Stomach (tissue), 9 donors: Measurements from ENCODE around the gene MESP2. TPM values are rescaled to one million over a fixed set of nuclear protein-coding genes. Genes with fewer than 3 reads are reported as not detected.
A peak's percentile ranks its signal among the peaks of the same experiment; 100 is the strongest.

Experiments used
- DNase-seq, 2 donors: peaks; one replicate each; pipeline versions ENCODE4 v3.0.0 to v3.0.0-alpha.2; 2013 to 2019
- H3K27ac ChIP-seq, 5 donors: fragments of 200-600 bp in 4 of 5; sonication (generic) in 4 of 5; one replicate each; pipeline ENCODE4 v1.5.1; 2013 to 2019; ENCODE audit warnings: mild to moderate bottlenecking in 1 of 5, moderate library complexity in 1 of 5
- H3K27me3 ChIP-seq, 3 donors: fragments of 200-600 bp; sonication (generic); one replicate each; pipeline ENCODE4 v1.5.1; 2017 to 2019; ENCODE audit warnings: mixed run types in 1 of 3
- H3K36me3 ChIP-seq, 4 donors: fragments of 200-600 bp; sonication (generic); 1 replicate in 3 of 4; 2 replicates in 1 of 4; pipeline ENCODE4 v1.5.1; 2016 to 2019
- H3K4me1 ChIP-seq, 4 donors: fragments of 200-600 bp; sonication (generic); one replicate each; pipeline ENCODE4 v1.5.1; 2016 to 2019
- H3K4me3 ChIP-seq, 4 donors: fragments of 200-600 bp; sonication (generic) in 3 of 4; one replicate each; pipeline ENCODE4 v1.5.1; 2016 to 2019; ENCODE audit warnings: mild to moderate bottlenecking in 1 of 4
- H3K9me3 ChIP-seq, 4 donors: fragments of 200-600 bp; sonication (generic); one replicate each; pipeline ENCODE4 v1.5.1; 2016 to 2019
- EP300 ChIP-seq: sonication (generic); formaldehyde crosslinking; IDR thresholded peaks from one replicate; pipeline ENCODE4 v1.6.1; 2017; ENCODE audit warnings: antibody characterized with exemption
- POLR2A ChIP-seq, 4 donors: fragments of 450-650 bp; IDR thresholded peaks; one replicate each; pipeline ENCODE4 v1.6.1; 2016; ENCODE audit warnings: antibody characterized with exemption in 4 of 4, control low read depth in 2 of 4, mild to moderate bottlenecking in 1 of 4, moderate library complexity in 1 of 4
- POLR2AphosphoS5 ChIP-seq, 3 donors: sonication (generic); formaldehyde crosslinking; IDR thresholded peaks; one replicate each; pipeline ENCODE4 v1.6.1; 2016; ENCODE audit warnings: antibody characterized with exemption in 3 of 3
- WGBS, 5 donors: extraction: QIAGEN DNeasy Blood & Tissue Kit in 3 of 5; methylation state at CpG; one replicate each; pipeline versions ENCODE4 v1.1.5 to v1.1.7; 2013 to 2018; 5-methylcytosine and 5-hydroxymethylcytosine counted together
- intact Hi-C: fragments of 100-400 bp; cut with DNase I; formaldehyde crosslinking; loops from one replicate; pipeline ENCODE4 v1.15.1; 2023; ENCODE audit warnings: low total_unique reads
- polyA plus RNA-seq, 3 donors: library from polyadenylated mRNA; stranded (reverse); fragments of 200-250 nt; gene quantifications; one replicate each; pipeline ENCODE4 v1.2.3, GENCODE V29; 2013
- total RNA-seq, 5 donors: library from RNA; depleted of rRNA; stranded (reverse); fragments of >200 nt; gene quantifications; one replicate each; pipeline versions ENCODE4 v1.1.0 to v1.2.3, GENCODE V29; 2014 to 2016
- TF ChIP-seq, protein P1 (sequence below), 7 experiments: fragments of 450-650 bp in 4 of 7; fragments of 200-600 bp in 3 of 7; sonication (generic) in 3 of 7; IDR thresholded peaks; one replicate each; pipeline ENCODE4 v1.5.1; 2016 to 2019; ENCODE audit warnings: antibody characterized with exemption in 7 of 7, control low read depth in 2 of 7, mild to moderate bottlenecking in 1 of 7
- donor health status: healthy with polysubstance abuse.
- donor health status: Bipolar disorder and iron deficiency.
- donor health status: healthy.

MESP2 gene
- total and polyA plus RNA-seq, 8 donors, result 0.43 to 0.56 TPM; not detected in 6

DNA sequence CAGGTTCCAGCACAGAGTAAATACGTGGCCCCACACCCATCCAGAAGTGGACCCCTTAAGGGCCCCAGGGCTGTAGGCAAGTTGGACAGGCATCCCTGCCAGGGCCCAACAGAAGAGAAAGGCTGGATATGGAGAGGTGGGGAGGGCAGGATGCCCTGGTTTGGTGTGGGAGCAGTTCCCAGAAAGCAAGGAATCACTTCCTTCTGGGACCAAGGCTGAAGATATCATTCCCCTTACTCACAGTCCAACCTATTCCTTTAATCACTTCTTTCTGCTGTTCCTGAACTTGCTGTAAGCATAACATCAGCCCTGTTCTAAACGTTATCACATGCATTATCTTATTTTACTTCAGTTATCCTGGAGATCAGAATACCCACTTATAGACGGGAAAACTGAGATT, 6.1 kb upstream of the MESP2 start:
- no peak overlapping the region for H3K4me3 ChIP-seq
- H3K9me3 ChIP-seq, result no peaks in the 10 kb centered on the region
- no peak overlapping the region for H3K27ac ChIP-seq
- H3K4me1 ChIP-seq, result peaks cover 4 to 16% (median 13%) of the 10 kb centered on the region in 4 donors
- no peak for TF ChIP-seq EP300
- no peak for TF ChIP-seq POLR2AphosphoS5 (IDR thresholded peaks at IDR 0.05)
- no peak for TF ChIP-seq POLR2A (IDR thresholded peaks at IDR 0.05)
- TF ChIP-seq, protein P1, sequence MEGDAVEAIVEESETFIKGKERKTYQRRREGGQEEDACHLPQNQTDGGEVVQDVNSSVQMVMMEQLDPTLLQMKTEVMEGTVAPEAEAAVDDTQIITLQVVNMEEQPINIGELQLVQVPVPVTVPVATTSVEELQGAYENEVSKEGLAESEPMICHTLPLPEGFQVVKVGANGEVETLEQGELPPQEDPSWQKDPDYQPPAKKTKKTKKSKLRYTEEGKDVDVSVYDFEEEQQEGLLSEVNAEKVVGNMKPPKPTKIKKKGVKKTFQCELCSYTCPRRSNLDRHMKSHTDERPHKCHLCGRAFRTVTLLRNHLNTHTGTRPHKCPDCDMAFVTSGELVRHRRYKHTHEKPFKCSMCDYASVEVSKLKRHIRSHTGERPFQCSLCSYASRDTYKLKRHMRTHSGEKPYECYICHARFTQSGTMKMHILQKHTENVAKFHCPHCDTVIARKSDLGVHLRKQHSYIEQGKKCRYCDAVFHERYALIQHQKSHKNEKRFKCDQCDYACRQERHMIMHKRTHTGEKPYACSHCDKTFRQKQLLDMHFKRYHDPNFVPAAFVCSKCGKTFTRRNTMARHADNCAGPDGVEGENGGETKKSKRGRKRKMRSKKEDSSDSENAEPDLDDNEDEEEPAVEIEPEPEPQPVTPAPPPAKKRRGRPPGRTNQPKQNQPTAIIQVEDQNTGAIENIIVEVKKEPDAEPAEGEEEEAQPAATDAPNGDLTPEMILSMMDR (IDR thresholded peaks at IDR 0.05), result no peak
- no peak for DNase-seq
- intact Hi-C loops, result no loop called here
- WGBS, 5 donors, result 53 to 68% (median 62%) methylated on average over 3 of the region's 3 CpGs
- no peaks in the 10 kb centered on the region for H3K36me3 ChIP-seq
- H3K27me3 ChIP-seq, result no peaks in the 10 kb centered on the region

DNA sequence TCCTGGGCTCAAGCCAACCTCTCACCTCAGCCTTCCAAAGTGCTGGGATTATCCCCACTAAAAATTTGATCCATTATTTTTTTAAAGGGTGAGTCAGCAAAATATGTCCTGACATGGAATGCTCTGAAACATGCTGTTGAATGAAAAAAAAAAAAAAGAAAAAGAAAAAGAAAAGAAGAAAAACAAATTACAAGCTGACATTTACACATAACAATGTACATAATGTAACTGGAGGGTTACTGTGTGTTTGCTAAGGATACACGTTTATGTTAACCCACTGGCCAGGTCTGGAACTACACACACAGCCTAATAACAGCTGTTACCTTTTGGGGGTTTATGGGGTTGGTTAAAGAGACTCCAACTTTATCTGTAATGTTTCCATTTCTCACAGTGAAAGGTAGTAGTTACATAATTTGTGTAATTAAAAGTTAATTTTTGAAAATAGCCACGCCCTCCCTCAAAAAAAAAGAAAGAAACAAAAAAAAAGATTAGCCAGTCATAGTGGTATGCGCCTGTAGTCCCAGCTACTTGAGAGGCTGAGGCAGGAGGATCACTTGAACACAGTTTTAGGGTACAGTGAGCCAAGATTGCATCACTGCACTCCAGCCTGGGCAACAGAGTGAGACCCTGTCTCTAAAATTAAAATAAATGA, 3.1 kb upstream of the MESP2 start:
- H3K4me3 ChIP-seq, result no peak overlapping the region
- intact Hi-C loops, result no loop called here
- WGBS, 5 donors, result 35 to 62% (median 48%) methylated on average over 3 of the region's 3 CpGs
- no peaks in the 10 kb centered on the region for H3K36me3 ChIP-seq
- H3K27me3 ChIP-seq, result no peaks in the 10 kb centered on the region
- DNase-seq, result peak in 1 of 2 donors; percentile 51
- TF ChIP-seq POLR2AphosphoS5 (IDR thresholded peaks at IDR 0.05), result no peak
- no peak for TF ChIP-seq POLR2A (IDR thresholded peaks at IDR 0.05)
- TF ChIP-seq EP300, result no peak
- TF ChIP-seq, protein P1 (IDR thresholded peaks at IDR 0.05), result peak in 3 of 7 experiments; percentile 19 to 40 (median 21)
- H3K27ac ChIP-seq, result no peak overlapping the region
- peaks cover 16 to 21% (median 19%) of the 10 kb centered on the region in 4 donors for H3K4me1 ChIP-seq
- no peaks in the 10 kb centered on the region for H3K9me3 ChIP-seq

DNA sequence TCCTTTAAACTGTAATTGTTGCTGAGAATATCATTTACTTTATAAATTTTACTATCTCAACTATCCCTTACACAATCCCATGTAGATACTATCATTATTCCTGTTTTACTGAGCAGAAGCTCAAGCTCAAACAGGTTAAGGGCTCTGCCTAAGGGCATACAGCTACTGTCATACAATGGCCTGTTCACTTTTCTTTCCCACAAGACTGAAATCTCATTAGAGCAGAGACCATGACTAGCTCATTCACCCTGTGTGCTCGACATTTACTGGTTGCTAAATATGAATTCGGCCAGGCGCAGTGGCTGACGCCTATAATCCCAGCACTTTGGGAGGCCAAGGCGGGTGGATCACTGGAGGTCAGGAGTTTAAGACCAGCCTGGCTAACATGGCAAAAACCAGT, 1.6 kb upstream of the MESP2 start:
- no peaks in the 10 kb centered on the region for H3K36me3 ChIP-seq
- no peaks in the 10 kb centered on the region for H3K9me3 ChIP-seq
- H3K4me3 ChIP-seq, result no peak overlapping the region
- TF ChIP-seq, protein P1 (IDR thresholded peaks at IDR 0.05), result no peak
- TF ChIP-seq POLR2AphosphoS5 (IDR thresholded peaks at IDR 0.05) (no peak), EP300 (no peak), POLR2A (IDR thresholded peaks at IDR 0.05) (no peak)
- H3K27me3 ChIP-seq, result no peaks in the 10 kb centered on the region
- intact Hi-C loops, result no loop called here
- 86 to 95% (median 95%) methylated on average over 5 of the region's 5 CpGs for WGBS, 5 donors
- DNase-seq, result no peak
- peaks cover 16 to 18% (median 16%) of the 10 kb centered on the region in 4 donors for H3K4me1 ChIP-seq
- H3K27ac ChIP-seq, result no peak overlapping the region

DNA sequence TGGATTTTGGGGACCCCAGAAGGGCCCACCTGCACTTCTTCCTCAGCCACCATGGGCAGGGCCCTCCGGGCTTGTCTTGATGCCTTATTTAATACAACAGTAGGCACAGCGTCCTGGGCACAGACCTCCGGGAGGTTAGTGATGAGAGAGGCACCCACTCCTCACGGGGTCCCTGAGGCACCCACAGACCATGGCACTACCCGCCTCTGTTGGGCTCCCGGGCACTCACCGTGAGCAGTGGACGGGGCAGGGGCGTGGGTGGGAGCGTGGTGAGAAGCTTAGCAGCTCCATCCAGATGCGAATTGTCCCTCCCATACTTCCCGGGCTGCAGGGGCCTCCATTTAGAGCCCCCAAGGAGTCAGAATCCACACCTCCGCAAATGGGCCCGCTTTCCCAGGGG, 317 bp upstream of the MESP2 start:
- H3K9me3 ChIP-seq, result no peaks in the 10 kb centered on the region
- H3K36me3 ChIP-seq, result no peaks in the 10 kb centered on the region
- H3K4me3 ChIP-seq, result peak overlapping the region; percentile 35 to 47 (median 39)
- intact Hi-C loops, result no loop called here
- peak overlapping the region in 1 of 5 donors; percentile 11 for H3K27ac ChIP-seq
- no peak for DNase-seq
- 68 to 93% (median 77%) methylated on average over 6 to 14 of the region's 14 CpGs for WGBS, 5 donors
- no peak for TF ChIP-seq EP300
- TF ChIP-seq POLR2AphosphoS5 (IDR thresholded peaks at IDR 0.05), result no peak
- TF ChIP-seq POLR2A (IDR thresholded peaks at IDR 0.05), result no peak
- TF ChIP-seq, protein P1 (IDR thresholded peaks at IDR 0.05), result no peak
- no peaks in the 10 kb centered on the region for H3K27me3 ChIP-seq
- peaks cover 12 to 18% (median 16%) of the 10 kb centered on the region in 4 donors for H3K4me1 ChIP-seq
